K562 (cell line): Measurements from ENCODE around the gene FIBP. TPM values are rescaled to one million over a fixed set of nuclear protein-coding genes. Genes with fewer than 3 reads are reported as not detected.

Experiments
- ATAC-seq: fragments of 200-7000 bp; cut with Tn5 transposase; 3 replicates; pipeline ENCODE4 v1.9.1; 2020; ENCODE audit warnings: moderate library complexity
- BruUV-seq: library from RNA; stranded (reverse); fragments of 400-500 nt; replicated peaks from 2 replicates; lab custom pipeline; 2021; lab: Mats Ljungman, UMichigan
- CTCF ChIA-PET: fragments of 300-600 bp; formaldehyde crosslinking; extraction: SDS; loops from one replicate; lab custom pipeline; 2021; ENCODE audit warnings: low intra/inter-chr PET ratio; lab: Yijun Ruan, JAX
- POLR2A ChIA-PET: fragments of 300-600, 350-650 bp; sonication (Branson Sonifier 250); formaldehyde crosslinking; extraction: SDS; loops from one replicate; lab custom pipeline; 2021; ENCODE audit warnings: antibody characterized with exemption, inconsistent platforms; lab: Yijun Ruan, JAX
- DNase-seq, 4 experiments: peaks; one replicate each; pipeline versions ENCODE4 v3.0.0 to v3.0.0-alpha.2; 2011 to 2018; ENCODE audit warnings: low spot score in 3 of 4, mixed read lengths in 3 of 4; ENCODE audit errors: extremely low read depth in 1 of 4
- FAIRE-seq: peaks from 2 replicates; lab custom pipeline; 2011; peaks lifted over from hg19 to GRCh38; lab: Jason Lieb, UNC
- H2AFZ ChIP-seq: 2 replicates; pipeline ENCODE4 v1.6.0; 2011; ENCODE audit warnings: low read depth, low read length, control low read depth, inconsistent platforms
- H3K27ac ChIP-seq: fragments of 200-600 bp; 3 replicates; pipeline ENCODE4 v1.8.0; 2011; ENCODE audit warnings: low read depth, mild to moderate bottlenecking, control low read depth, inconsistent platforms, low read length, moderate library complexity, mixed read lengths; ENCODE audit errors: extremely low read depth
- H3K27me3 ChIP-seq, 2 experiments: fragments of 300-600 bp in 1 of 2; 2 replicates in 1 of 2; 3 replicates in 1 of 2; pipeline versions ENCODE4 v1.6.0 to v1.8.0; 2011; ENCODE audit warnings: inconsistent platforms in 2 of 2, low read length in 2 of 2, mild to moderate bottlenecking in 1 of 2, mixed read lengths in 1 of 2, moderate library complexity in 1 of 2; ENCODE audit not compliant: control insufficient read depth in 2 of 2, insufficient read depth in 2 of 2
- H3K36me3 ChIP-seq: fragments of 300-600 bp; 3 replicates; pipeline ENCODE4 v1.8.0; 2011; ENCODE audit warnings: mild to moderate bottlenecking, low read length, inconsistent platforms; ENCODE audit not compliant: control insufficient read depth, insufficient read depth
- H3K4me1 ChIP-seq, 2 experiments: fragments of 200-600 bp in 1 of 2; replicated peaks in 1 of 2; 2 replicates in 1 of 2; 3 replicates in 1 of 2; pipeline versions ENCODE4 v1.5.1 to v1.8.0; 2011; ENCODE audit warnings: inconsistent platforms in 2 of 2, low read length in 2 of 2, mild to moderate bottlenecking in 1 of 2, mixed read lengths in 1 of 2, moderate library complexity in 1 of 2; ENCODE audit not compliant: control insufficient read depth in 2 of 2, insufficient read depth in 2 of 2
- H3K4me2 ChIP-seq: 2 replicates; pipeline ENCODE4 v1.6.1; 2011; ENCODE audit warnings: low read length, control low read depth, inconsistent platforms, mixed read lengths; ENCODE audit not compliant: insufficient read depth
- H3K4me3 ChIP-seq: fragments of 200-600 bp; sonication (generic), shearing (Covaris generic); 2 replicates; pipeline ENCODE4 v1.5.1; 2016; ENCODE audit warnings: control low read depth, inconsistent platforms
- H3K79me2 ChIP-seq: fragments of 200-600 bp; 3 replicates; pipeline ENCODE4 v1.8.0; 2011; ENCODE audit warnings: low read length, inconsistent platforms; ENCODE audit not compliant: control insufficient read depth, insufficient read depth
- H3K9ac ChIP-seq, 2 experiments: 2 replicates each; pipeline versions ENCODE4 v1.6.0 to v1.6.1; 2011; ENCODE audit warnings: low read depth in 2 of 2, low read length in 2 of 2, control low read depth in 1 of 2, inconsistent platforms in 1 of 2, mild to moderate bottlenecking in 1 of 2, mixed read lengths in 1 of 2; ENCODE audit not compliant: insufficient read depth in 1 of 2
- H3K9me1 ChIP-seq: one replicate; pipeline ENCODE4 v1.6.0; 2011; ENCODE audit warnings: inconsistent platforms, mild to moderate bottlenecking, low read length, moderate library complexity; ENCODE audit not compliant: control insufficient read depth, insufficient read depth
- H3K9me3 ChIP-seq: replicated peaks from 2 replicates; pipeline ENCODE4 v1.5.1; 2011; ENCODE audit warnings: low read depth, low read length, inconsistent platforms; ENCODE audit not compliant: control insufficient read depth, insufficient read depth
- H4K20me1 ChIP-seq: replicated peaks from 2 replicates; pipeline ENCODE4 v1.6.1; 2011; ENCODE audit warnings: low read length, inconsistent platforms, mixed read lengths; ENCODE audit not compliant: control insufficient read depth, insufficient read depth
- GATAD2A ChIP-seq: fragments of 450-650 bp; IDR thresholded peaks from 2 replicates; pipeline ENCODE4 v1.6.1; 2017
- L3MBTL2 ChIP-seq: fragments of 450-650 bp; IDR thresholded peaks from 2 replicates; pipeline ENCODE4 v1.6.1; 2016; ENCODE audit warnings: mild to moderate bottlenecking, moderate library complexity
- POLR2A ChIP-seq: fragments of 450-650 bp; conservative IDR thresholded peaks from 2 replicates; pipeline ENCODE4 v1.6.1; 2016
- RNF2 ChIP-seq: sonication (generic); IDR thresholded peaks from 2 replicates; pipeline ENCODE4 v1.6.1; 2016
- SFPQ ChIP-seq: fragments of 200-400 bp; formaldehyde crosslinking; IDR thresholded peaks from 2 replicates; pipeline ENCODE4 v1.6.1; 2017; ENCODE audit warnings: mild to moderate bottlenecking, low read depth, low read length, moderate library complexity
- SP2 ChIP-seq: IDR thresholded peaks from 2 replicates; pipeline ENCODE4 v1.6.1; 2011; ENCODE audit warnings: mild to moderate bottlenecking, low read depth, low read length, moderate library complexity; ENCODE audit not compliant: poor library complexity, severe bottlenecking; ENCODE audit errors: extremely low read depth
- ZBTB17 ChIP-seq: fragments of 450-650 bp; formaldehyde crosslinking; IDR thresholded peaks from 2 replicates; pipeline ENCODE4 v1.4.0; 2020; ENCODE audit warnings: mild to moderate bottlenecking
- WGBS: fragments of 100-300 bp; shearing (Covaris generic); methylation state at CpG from one replicate; pipeline ENCODE4 v1.1.6; 2016; ENCODE audit warnings: low coverage, mixed read lengths; ENCODE audit not compliant: insufficient coverage; ENCODE audit errors: missing lambda C conversion rate; 5-methylcytosine and 5-hydroxymethylcytosine counted together
- in situ Hi-C: fragments of 300-500 bp; cut with MboI; formaldehyde crosslinking; loops from 4 replicates; pipeline ENCODE4 v1.15.0; 2018; ENCODE audit warnings: inconsistent platforms, mixed read lengths
- intact Hi-C: fragments of 100-400 bp; cut with micrococcal nuclease; formaldehyde crosslinking; loops from 2 replicates; pipeline ENCODE4 v1.14.2; 2022
- polyA plus RNA-seq, 8 experiments: library from polyadenylated mRNA; depleted of rRNA in 4 of 8; stranded (reverse) in 5 of 8; unstranded in 3 of 8; fragments of >200 nt; fragmentation: Nextera tagmentation in 2 of 8; fragmentation: Illumina TruSeq in 1 of 8; extraction: Ambion mirVana in 2 of 8; extraction: Trizol in 1 of 8; gene quantifications; 2 replicates each; pipeline versions ENCODE4 v1.2.1 to v1.2.3, GENCODE V29; 2011 to 2014; ENCODE audit warnings: inconsistent platforms in 1 of 8, missing spikeins in 1 of 8
- total RNA-seq, 7 experiments: library from RNA; depleted of rRNA in 6 of 7; stranded (reverse); fragments of >200 nt in 6 of 7; fragmentation: Illumina TruSeq in 2 of 7; extraction: Trizol in 2 of 7; gene quantifications; 2 replicates each; pipeline versions ENCODE4 v1.2.1 to v1.2.3, GENCODE V29; 2011 to 2021; ENCODE audit warnings: low replicate concordance in 1 of 7
- TF ChIP-seq, protein P1 (sequence below): sonication (generic); formaldehyde crosslinking; IDR thresholded peaks from 2 replicates; pipeline ENCODE4 v1.8.0; 2022; ENCODE audit warnings: mild to moderate bottlenecking, missing genetic modification reagents
- TF ChIP-seq, protein P2 (sequence below): fragments of 450-650 bp; IDR thresholded peaks from 2 replicates; pipeline ENCODE4 v1.6.1; 2018; ENCODE audit not compliant: partially characterized antibody

The FIBP gene
- total and polyA plus RNA-seq, 9 of the 15 experiments (the other 6 are each of a cell fraction or from before 2014, with no cell fraction given): 41.2 to 79.2 (median 48.6) TPM

DNA sequence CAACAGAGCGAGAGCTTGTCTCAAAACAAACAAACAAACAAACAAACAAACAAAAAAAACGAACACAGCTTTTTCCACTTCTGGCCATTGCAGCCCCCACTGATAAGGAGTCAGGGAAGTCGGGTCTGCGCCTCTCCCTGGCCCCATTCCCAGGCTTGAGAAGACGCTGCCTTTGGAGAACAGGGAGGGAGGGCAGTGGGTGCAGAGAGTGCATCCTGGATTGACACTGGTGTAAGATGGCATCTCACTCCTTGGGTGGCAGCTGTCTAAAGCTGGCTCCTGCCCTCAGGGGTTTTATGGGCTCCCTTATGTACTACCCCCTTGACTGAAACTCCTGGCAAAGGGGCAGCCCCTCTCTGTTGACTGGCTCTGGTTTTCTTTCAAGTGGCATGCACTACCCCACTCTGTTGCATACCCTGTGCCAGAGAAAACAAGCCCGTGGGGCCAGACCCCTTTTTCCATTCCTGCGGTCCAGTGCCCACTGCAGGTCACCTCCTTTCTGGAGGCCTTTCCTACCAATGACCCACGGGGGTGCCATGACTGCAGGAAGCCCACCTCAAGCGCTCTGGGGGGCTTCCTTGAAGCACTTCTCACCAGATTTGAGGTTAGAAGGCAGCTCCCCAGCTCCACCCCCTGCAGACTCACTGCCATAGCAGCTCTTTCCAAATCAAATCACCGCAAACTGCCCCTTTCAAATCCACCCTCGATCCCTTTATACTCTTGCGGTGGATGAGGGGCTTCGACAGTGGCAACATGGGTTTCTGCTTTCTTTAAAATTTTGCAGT, 43.7 kb upstream of the FIBP start (continued):
- TF ChIP-seq L3MBTL2: no peak
- TF ChIP-seq POLR2A: no peak
- TF ChIP-seq, protein P1, sequence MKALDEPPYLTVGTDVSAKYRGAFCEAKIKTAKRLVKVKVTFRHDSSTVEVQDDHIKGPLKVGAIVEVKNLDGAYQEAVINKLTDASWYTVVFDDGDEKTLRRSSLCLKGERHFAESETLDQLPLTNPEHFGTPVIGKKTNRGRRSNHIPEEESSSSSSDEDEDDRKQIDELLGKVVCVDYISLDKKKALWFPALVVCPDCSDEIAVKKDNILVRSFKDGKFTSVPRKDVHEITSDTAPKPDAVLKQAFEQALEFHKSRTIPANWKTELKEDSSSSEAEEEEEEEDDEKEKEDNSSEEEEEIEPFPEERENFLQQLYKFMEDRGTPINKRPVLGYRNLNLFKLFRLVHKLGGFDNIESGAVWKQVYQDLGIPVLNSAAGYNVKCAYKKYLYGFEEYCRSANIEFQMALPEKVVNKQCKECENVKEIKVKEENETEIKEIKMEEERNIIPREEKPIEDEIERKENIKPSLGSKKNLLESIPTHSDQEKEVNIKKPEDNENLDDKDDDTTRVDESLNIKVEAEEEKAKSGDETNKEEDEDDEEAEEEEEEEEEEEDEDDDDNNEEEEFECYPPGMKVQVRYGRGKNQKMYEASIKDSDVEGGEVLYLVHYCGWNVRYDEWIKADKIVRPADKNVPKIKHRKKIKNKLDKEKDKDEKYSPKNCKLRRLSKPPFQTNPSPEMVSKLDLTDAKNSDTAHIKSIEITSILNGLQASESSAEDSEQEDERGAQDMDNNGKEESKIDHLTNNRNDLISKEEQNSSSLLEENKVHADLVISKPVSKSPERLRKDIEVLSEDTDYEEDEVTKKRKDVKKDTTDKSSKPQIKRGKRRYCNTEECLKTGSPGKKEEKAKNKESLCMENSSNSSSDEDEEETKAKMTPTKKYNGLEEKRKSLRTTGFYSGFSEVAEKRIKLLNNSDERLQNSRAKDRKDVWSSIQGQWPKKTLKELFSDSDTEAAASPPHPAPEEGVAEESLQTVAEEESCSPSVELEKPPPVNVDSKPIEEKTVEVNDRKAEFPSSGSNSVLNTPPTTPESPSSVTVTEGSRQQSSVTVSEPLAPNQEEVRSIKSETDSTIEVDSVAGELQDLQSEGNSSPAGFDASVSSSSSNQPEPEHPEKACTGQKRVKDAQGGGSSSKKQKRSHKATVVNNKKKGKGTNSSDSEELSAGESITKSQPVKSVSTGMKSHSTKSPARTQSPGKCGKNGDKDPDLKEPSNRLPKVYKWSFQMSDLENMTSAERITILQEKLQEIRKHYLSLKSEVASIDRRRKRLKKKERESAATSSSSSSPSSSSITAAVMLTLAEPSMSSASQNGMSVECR: no peak

DNA sequence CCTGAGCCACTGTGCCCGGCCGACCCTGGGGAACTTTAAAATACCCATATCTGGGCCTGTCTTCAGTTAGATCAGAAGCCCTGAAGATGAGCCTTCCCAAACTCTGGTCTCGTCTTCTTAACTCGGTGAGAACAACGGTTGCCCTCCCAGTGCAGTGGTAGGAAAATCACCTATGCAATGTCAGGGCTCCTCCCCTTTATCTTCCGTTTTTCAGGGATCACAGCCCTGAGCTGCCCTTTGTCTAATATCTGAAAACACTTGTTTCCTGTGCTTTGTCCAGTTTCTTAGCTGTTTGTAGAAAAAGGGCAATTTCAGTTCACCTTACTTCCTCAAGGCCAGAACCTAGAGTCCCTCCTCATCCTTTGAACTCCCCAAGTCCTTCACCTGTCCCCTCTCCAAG, 40.4 kb upstream of the FIBP start:
- WGBS: 5% methylated on average over 6 of the region's 6 CpGs
- H3K9me1 ChIP-seq: no peaks in the 10 kb centered on the region
- CTCF ChIA-PET: no interaction called here
- ATAC-seq (peak; percentile 65), DNase-seq (peak; percentile 17 to 52 (median 38)), FAIRE-seq (no peak)
- H3K4me3 ChIP-seq: no peak overlapping the region; the same call in 1 of the 2 replicates
- peak overlapping the region; percentile 32 to 44; a peak in 3 of 4 replicates for H3K9ac ChIP-seq
- peak overlapping the region; percentile 66 for H3K4me2 ChIP-seq
- H3K79me2 ChIP-seq: no peaks in the 10 kb centered on the region
- peak overlapping the region; percentile 85 for H2AFZ ChIP-seq
- H4K20me1 ChIP-seq: no peaks in the 10 kb centered on the region
- no peaks in the 10 kb centered on the region for H3K27me3 ChIP-seq
- H3K36me3 ChIP-seq: no peaks in the 10 kb centered on the region
- H3K27ac ChIP-seq: peak overlapping the region; percentile 47
- intact Hi-C loops (no loop called here), in situ Hi-C loops (no loop called here)
- peaks cover 25 to 49% of the 10 kb centered on the region in 2 experiments; a peak in 4 of 5 replicates for H3K4me1 ChIP-seq
- no TSS peak for BruUV-seq
- POLR2A ChIA-PET: interaction anchor here (0.6 to 1.8 kb wide), 6 partner anchors 9 to 78 kb away, joined by 3 to 6 read pairs (median 3); partner anchors contain the start of gene CCDC85B
- no peaks in the 10 kb centered on the region for H3K9me3 ChIP-seq
- no peak for TF ChIP-seq RNF2
- TF ChIP-seq, protein P2, sequence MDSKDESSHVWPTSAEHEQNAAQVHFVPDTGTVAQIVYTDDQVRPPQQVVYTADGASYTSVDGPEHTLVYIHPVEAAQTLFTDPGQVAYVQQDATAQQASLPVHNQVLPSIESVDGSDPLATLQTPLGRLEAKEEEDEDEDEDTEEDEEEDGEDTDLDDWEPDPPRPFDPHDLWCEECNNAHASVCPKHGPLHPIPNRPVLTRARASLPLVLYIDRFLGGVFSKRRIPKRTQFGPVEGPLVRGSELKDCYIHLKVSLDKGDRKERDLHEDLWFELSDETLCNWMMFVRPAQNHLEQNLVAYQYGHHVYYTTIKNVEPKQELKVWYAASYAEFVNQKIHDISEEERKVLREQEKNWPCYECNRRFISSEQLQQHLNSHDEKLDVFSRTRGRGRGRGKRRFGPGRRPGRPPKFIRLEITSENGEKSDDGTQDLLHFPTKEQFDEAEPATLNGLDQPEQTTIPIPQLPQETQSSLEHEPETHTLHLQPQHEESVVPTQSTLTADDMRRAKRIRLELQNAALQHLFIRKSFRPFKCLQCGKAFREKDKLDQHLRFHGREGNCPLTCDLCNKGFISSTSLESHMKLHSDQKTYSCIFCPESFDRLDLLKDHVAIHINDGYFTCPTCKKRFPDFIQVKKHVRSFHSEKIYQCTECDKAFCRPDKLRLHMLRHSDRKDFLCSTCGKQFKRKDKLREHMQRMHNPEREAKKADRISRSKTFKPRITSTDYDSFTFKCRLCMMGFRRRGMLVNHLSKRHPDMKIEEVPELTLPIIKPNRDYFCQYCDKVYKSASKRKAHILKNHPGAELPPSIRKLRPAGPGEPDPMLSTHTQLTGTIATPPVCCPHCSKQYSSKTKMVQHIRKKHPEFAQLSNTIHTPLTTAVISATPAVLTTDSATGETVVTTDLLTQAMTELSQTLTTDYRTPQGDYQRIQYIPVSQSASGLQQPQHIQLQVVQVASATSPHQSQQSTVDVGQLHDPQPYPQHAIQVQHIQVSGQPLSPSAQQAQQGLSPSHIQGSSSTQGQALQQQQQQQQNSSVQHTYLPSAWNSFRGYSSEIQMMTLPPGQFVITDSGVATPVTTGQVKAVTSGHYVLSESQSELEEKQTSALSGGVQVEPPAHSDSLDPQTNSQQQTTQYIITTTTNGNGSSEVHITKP: peak; percentile 17
- TF ChIP-seq ZBTB17 (CRISPR knock-in tag): 0 out of 2 replicates have a peak, but pooled peaks have one; percentile 37
- no peak for TF ChIP-seq SFPQ
- TF ChIP-seq SP2: no peak
- TF ChIP-seq GATAD2A: no peak
